ENCODE data around the gene EFHB. TPM values are rescaled to one million over a fixed set of nuclear protein-coding genes. Genes with fewer than 3 reads are reported as not detected.

EFHB gene
- total and polyA plus RNA-seq, 2 of the 13 experiments (the other 11 are each of a cell fraction or from before 2014, with no cell fraction given): 0.15 to 0.42 TPM

DNA sequence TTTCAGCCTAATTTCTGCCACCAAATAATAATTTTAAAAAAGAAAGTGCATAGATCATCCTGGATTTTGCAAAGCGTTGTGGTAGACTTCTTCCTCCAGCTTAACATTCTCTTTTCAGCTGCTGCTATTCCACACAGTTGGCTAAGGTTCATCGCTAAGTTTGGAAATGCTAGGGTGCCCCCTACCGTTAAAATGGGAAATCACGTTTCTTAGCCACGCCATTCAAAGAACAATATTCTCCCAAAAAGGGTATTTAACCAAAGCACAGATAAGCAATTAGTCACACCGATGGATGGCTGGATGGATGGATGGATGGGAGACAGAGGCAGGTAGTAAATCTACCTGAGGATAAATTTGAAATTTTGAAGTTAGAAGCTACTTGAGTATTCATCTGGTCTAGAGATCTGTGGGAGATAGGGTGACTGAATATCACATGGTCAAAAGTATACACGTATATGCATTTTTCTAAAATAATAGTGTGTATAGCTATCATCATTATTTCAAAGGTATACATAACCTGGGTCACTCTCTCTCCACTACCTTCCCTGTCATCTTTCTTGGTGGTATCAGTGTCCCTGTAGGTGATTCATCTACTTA is 67.2 kb downstream of the EFHB start:
- Histone ChIP-seq H3K36me3 (replicated peaks in 1 of 2; ENCODE audit: control insufficient read depth in 1 of 2, insufficient read depth in 2 of 2, low read length in 2 of 2) (no peaks in the 10 kb centered on the region), H3K27me3 (ENCODE audit: control insufficient read depth in 1 of 2, insufficient read depth in 2 of 2, low read length in 2 of 2) (no peaks in the 10 kb centered on the region), H3K4me1 (ENCODE audit: insufficient read depth, low read length) (no peaks in the 10 kb centered on the region), H2AFZ (ENCODE audit: low read length) (no peak overlapping the region), H3K9ac (ENCODE audit: insufficient read depth, low read depth, low read length) (no peak overlapping the region), H3K9me3 (ENCODE audit: low read length) (no peaks in the 10 kb centered on the region), H4K20me1 (ENCODE audit: insufficient read depth, low read length) (no peaks in the 10 kb centered on the region), H3K79me2 (ENCODE audit: insufficient read depth, low read length) (no peaks in the 10 kb centered on the region), H3K4me2 (ENCODE audit: low read depth, low read length) (no peak overlapping the region), H3K27ac (ENCODE audit: extremely low read length, insufficient read depth, low read length) (no peak overlapping the region), H3K4me3 (replicated peaks in 1 of 3; ENCODE audit: insufficient read depth in 1 of 3, low read depth in 2 of 3, low read length in 3 of 3) (no peak overlapping the region)
- ChIA-PET POLR2A (no interaction called here), CTCF (ENCODE audit: low intra/inter-chr PET ratio, low total read pairs) (interaction anchor here (1.2 to 2.1 kb wide), 2 partner anchors 518 to 1307 kb away, joined by 4 to 18 read pairs; no protein-coding TSS in a partner anchor)
- BruUV-seq (replicated peaks): no TSS peak
- in situ Hi-C loops (cut with HindIII; ENCODE audit: extremely low pct_ligation_motif_present, low pct_unique_long_range_greater_than_20kb): loop anchor here (10.0 kb wide), 2 partner anchors 522 to 802 kb away; no protein-coding TSS in a partner anchor
- intact Hi-C loops (cut with micrococcal nuclease; ENCODE audit: unreplicated experiment): loop anchor here (1.0 kb wide), 1 partner anchor 821 kb away; no protein-coding TSS in a partner anchor
- ATAC-seq: peak; percentile 87
- 8% methylated on average over 7 of the region's 7 CpGs for WGBS (ENCODE audit: low lambda C conversion rate)
- FAIRE-seq: peak; percentile 90
- DNase-seq (ENCODE audit: low spot score): peak; percentile 38
- TF ChIP-seq STAG1 (CRISPR knock-in tag; IDR thresholded peaks at IDR 0.05): peak; percentile 79
- TF ChIP-seq ZNF878 (CRISPR knock-in tag; IDR thresholded peaks at IDR 0.05): 0 out of 2 replicates have a peak, but pooled peaks have one; percentile 24
- TF ChIP-seq, protein P1, sequence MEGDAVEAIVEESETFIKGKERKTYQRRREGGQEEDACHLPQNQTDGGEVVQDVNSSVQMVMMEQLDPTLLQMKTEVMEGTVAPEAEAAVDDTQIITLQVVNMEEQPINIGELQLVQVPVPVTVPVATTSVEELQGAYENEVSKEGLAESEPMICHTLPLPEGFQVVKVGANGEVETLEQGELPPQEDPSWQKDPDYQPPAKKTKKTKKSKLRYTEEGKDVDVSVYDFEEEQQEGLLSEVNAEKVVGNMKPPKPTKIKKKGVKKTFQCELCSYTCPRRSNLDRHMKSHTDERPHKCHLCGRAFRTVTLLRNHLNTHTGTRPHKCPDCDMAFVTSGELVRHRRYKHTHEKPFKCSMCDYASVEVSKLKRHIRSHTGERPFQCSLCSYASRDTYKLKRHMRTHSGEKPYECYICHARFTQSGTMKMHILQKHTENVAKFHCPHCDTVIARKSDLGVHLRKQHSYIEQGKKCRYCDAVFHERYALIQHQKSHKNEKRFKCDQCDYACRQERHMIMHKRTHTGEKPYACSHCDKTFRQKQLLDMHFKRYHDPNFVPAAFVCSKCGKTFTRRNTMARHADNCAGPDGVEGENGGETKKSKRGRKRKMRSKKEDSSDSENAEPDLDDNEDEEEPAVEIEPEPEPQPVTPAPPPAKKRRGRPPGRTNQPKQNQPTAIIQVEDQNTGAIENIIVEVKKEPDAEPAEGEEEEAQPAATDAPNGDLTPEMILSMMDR (CRISPR knock-in tag; IDR thresholded peaks at IDR 0.05): peak; percentile 83
- no peak for TF ChIP-seq FOXK1 (CRISPR knock-in tag; IDR thresholded peaks at IDR 0.05; ENCODE audit: borderline replicate concordance, low read depth)
- TF ChIP-seq PHF20 (CRISPR knock-in tag; IDR thresholded peaks at IDR 0.05): no peak
- TF ChIP-seq, protein P2, sequence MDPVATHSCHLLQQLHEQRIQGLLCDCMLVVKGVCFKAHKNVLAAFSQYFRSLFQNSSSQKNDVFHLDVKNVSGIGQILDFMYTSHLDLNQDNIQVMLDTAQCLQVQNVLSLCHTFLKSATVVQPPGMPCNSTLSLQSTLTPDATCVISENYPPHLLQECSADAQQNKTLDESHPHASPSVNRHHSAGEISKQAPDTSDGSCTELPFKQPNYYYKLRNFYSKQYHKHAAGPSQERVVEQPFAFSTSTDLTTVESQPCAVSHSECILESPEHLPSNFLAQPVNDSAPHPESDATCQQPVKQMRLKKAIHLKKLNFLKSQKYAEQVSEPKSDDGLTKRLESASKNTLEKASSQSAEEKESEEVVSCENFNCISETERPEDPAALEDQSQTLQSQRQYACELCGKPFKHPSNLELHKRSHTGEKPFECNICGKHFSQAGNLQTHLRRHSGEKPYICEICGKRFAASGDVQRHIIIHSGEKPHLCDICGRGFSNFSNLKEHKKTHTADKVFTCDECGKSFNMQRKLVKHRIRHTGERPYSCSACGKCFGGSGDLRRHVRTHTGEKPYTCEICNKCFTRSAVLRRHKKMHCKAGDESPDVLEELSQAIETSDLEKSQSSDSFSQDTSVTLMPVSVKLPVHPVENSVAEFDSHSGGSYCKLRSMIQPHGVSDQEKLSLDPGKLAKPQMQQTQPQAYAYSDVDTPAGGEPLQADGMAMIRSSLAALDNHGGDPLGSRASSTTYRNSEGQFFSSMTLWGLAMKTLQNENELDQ (CRISPR knock-in tag; IDR thresholded peaks at IDR 0.05; ENCODE audit: borderline replicate concordance): no peak
- TF ChIP-seq, protein P3, sequence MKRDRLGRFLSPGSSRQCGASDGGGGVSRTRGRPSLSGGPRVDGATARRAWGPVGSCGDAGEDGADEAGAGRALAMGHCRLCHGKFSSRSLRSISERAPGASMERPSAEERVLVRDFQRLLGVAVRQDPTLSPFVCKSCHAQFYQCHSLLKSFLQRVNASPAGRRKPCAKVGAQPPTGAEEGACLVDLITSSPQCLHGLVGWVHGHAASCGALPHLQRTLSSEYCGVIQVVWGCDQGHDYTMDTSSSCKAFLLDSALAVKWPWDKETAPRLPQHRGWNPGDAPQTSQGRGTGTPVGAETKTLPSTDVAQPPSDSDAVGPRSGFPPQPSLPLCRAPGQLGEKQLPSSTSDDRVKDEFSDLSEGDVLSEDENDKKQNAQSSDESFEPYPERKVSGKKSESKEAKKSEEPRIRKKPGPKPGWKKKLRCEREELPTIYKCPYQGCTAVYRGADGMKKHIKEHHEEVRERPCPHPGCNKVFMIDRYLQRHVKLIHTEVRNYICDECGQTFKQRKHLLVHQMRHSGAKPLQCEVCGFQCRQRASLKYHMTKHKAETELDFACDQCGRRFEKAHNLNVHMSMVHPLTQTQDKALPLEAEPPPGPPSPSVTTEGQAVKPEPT (CRISPR knock-in tag; IDR thresholded peaks at IDR 0.05; ENCODE audit: low read depth): no peak
- TF ChIP-seq SIX1 (CRISPR knock-in tag; IDR thresholded peaks at IDR 0.05; ENCODE audit: borderline replicate concordance): no peak
- no peak for TF ChIP-seq NCOR1 (IDR thresholded peaks at IDR 0.05; ENCODE audit: borderline replicate concordance, low read length)
- TF ChIP-seq, protein P4, sequence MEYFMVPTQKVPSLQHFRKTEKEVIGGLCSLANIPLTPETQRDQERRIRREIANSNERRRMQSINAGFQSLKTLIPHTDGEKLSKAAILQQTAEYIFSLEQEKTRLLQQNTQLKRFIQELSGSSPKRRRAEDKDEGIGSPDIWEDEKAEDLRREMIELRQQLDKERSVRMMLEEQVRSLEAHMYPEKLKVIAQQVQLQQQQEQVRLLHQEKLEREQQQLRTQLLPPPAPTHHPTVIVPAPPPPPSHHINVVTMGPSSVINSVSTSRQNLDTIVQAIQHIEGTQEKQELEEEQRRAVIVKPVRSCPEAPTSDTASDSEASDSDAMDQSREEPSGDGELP (IDR thresholded peaks at IDR 0.05; ENCODE audit: borderline replicate concordance, low read depth): 0 out of 2 replicates have a peak, but pooled peaks have one; percentile 7
- TF ChIP-seq ZNF33A (CRISPR knock-in tag; IDR thresholded peaks at IDR 0.05; ENCODE audit: borderline replicate concordance): no peak
- TF ChIP-seq SMC3 (IDR thresholded peaks at IDR 0.05; ENCODE audit: low read length): peak; percentile 74
- TF ChIP-seq RAD21 (CRISPR knock-in tag; IDR thresholded peaks at IDR 0.05): peak; percentile 45; the same call in 1 of the 2 replicates

All from HepG2 (cell line).